Stimulated activated CD4-positive, alpha-beta T cell treated with anti-CD3 and anti-CD28 coated beads, Interleukin-15, amount 100 ng/mL, for 1 hour (primary cell): ENCODE results near the gene CCDC9B.

Experiments
- DNase-seq, 2 donors: peaks; one replicate each; pipeline ENCODE4 v3.0.0-alpha.2; 2020; ENCODE audit warnings: low read depth in 1 of 2, low spot score in 1 of 2

CCDC9B gene

DNA sequence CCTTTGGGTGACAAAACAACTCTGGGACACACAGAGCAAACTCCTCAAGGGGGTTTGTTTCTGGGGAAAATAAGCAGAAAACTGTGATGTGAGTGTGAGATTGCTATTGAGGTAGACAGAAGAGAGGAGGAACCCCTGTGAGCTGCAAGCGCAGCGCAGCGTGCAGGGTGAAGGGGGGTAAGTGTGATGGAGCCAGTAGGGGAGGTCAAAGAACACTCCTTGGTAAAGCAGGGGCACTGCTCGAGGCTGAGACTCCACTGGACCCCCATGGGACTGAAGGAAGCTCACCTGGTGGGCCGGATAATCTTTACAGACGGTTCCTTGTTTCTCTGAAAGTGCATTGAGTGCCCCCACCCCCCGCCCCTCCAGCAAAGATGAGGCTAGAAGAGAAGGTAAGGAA lies 9.7 kb downstream of the CCDC9B start:
- DNase-seq = no peak

DNA sequence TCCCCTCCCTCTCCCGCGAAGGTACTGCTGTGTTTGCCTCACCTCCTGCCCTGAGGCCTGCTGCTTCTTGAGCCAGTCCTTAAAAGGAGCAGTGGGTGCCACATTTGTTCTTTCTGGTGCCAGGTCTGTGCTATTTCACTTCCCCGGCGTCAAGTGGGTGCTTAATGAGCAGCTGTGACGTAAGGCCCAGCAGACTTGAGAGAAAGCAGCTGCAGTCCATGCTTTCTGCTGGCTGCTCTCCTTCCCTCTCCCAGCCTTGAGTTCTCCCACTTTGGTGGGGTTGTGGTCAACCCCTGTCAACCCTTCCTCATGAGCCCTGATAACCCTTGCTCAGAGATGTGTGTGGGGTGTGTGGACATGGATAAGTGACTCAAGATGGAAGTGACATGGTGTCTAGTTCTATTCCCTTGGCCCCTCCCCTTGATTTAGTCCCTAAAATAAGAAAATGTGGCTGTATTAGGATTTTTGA lies 10.3 kb downstream of the CCDC9B start:
- DNase-seq = no peak

DNA sequence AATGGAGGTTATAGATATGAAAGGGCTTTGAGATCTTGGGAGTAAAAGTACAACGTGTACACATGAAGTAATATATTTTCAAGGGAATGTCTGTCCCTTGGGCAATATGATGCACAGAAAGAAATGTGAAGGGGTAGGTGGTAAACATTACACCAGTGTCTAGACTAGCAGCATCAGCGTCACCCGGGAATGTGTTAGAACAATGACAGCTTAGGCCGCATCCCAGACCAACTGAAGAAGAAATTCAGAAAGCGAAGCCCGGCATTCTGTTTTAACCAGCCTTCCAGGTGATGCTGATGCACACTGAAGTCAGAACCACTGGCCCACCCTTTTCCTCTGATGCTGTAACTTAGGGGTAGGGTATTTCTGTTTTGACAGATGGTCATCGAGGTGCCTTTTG lies 10.9 kb downstream of the CCDC9B start:
- no peak for DNase-seq

DNA sequence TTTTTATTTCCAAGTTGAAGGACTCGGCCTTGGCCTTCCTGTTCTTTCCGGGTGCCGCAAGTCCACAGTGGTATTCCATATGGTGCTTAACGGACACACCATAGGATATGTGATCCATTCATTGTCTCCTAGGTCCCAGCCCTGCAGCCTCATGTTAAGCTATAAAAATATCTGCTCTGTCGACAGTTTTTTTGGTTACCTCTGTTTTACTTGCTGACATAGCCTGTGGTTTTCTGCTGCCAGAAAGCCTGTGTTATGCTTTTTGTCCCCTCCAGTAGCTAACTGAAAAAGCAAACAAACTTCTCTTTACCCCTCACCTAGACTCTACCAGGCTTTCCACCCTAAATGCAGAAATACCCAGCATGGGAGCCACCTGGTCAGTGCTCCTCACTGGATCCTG lies 12.0 kb downstream of the CCDC9B start:
- DNase-seq = no peak

DNA sequence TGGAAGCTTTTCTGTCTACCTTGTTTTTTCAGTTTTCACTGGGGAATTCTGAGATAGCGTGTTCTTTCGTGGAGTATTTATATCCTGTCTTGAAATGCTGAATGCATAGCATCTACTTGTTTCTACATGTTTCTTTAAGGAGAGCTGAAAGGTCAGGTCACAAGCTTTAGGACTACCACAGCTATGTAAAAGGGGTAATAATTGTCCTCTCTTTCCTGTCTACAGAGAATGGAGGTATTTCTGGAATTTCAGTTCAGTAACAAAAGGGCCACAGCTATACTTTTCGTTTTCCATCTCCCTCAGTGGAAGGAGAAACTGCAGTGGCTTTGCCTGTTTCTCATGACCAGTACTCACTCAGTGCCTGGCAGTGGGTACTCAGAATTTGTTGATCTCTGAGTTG lies 12.6 kb downstream of the CCDC9B start:
- DNase-seq = no peak

DNA sequence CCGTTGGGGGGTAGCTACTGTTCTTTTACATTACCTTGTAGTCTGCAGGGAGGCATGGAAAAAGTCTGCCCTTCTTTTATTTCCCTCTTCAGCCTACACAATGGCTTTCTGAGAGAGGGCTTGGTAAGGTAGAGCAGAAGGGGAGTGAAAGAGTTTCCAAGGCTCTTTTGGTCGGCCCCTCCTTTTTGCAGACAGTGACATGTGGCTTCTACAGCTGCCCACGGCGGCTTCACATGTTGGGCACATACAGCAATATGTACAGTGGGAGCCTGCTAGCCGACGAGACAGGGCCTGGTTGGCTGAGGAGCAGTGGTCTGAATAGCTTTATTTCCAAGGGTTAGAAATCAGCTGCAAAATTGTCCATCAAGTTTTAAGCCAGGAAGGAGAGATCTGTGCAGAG lies 13.3 kb downstream of the CCDC9B start:
- DNase-seq = no peak

DNA sequence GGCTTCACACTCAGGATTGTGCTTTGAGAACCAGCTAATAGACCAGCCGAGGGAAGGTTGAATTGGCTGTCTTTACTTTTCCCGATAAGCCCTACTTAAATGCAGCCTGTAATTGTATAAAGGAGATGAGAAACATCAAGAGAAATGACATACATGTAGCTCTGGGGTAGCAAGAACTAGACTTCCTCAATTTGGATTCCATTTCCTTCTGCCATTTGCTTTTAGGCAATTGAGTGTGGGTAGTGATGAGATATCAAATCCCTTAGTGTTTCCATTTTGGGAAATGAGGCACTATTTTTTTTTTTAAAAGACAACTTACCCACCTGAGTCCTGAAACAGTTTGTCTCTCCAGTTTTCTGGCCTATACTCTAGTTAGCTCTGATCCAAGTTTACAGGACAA lies 15.0 kb downstream of the CCDC9B start:
- DNase-seq = no peak

DNA sequence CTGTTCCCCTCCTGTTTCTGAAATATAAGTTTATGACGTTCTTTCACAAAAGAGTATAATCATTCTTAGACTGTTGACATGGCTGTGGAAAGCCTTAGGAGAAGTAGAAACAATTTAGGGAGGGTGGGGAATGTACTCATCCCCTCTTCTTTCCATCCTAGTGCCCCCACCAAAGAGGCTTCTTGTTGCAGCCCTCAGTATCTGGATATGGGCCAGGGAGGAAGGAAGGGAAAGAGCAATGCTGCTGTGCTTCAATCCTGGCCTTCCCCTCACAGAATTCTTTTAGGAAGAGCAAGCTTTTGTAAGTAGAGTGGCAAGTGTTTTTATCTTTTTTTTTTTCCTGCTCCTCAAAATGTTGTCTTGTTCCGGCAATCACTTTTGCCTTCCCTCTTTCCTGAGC lies 15.6 kb downstream of the CCDC9B start:
- DNase-seq = no peak

DNA sequence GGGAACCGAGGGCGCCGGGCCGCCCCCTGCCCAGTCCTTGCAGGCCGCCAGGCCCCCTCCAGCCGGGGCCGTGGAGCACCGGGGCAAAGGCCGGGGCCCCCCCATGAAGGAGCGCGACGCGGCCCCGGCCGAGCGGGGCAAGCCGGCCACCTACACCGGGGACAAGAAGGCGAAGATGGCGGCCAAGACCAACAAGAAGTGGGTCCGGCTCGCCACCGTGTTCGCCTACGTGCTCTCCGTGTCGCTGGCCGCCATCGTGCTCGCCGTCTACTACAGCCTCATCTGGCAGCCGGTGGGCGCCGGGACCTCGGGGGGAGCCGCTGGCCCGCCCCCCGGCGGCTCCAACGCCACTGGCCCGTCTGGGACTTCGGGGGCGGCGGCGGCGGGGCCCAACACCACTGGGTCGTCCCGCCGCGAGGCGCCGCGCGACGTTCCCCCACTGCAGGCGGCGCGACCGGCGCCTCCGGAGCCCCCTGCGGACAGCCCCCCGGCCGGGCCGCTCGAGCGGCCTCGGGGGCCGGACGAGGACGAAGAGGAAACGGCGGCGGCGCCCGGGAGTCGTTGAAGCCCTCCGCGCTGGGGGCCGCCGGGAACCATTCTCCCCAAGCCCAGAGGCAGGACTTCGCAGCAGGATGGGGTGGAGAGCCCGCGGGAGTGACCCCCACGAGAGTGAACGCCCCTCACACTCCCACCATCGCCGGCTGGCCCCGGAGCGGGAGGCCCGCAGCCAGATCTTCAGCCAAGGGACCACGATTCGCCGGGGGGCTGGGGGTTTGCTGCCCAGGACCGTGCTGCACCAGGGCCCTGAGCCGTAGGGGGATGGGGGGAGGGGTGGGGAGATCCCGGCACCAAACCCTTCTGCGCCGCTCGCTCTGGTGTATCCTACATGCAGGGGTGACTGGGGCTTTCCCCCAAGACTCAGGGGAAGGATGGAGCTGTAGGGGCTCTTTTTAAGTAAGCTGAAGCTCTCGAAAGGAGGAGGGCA lies 16.5 kb downstream of the CCDC9B start:
- no peak for DNase-seq

DNA sequence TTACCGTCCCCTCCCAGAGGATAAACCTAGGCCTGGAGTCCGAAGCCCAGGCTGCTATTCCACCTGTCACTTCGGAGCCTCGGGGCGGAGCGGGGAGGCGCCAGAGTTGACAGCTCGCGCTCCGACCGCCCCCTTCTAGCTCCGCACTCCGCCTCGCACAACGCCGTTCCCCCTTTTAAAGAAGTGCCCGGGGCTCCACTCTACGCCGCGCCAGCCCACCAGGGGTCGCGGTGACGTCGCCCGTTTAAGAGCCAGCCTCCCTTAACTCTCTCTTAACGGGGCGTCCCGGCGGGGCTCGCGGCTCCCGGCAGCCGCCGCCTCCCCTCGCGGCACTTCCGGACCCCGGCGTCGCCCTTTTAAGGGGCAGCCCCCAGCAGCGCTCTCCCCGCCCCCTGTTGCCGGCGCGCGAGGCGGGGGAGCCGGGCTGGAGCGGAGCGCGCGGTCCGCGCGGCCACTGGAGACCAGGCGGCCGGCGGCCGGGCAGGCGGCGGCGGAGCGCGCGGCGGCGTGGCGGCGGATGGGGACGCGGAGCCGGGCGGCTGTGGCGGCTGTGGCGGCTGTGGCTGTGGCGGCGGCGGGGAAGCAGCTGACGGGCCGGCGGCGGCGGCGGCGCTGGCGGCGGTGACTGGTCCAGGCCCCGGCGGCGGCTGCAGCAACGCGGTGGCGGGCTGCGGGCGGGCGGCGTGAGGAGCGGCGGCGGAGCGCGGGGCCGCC lies 17.3 kb downstream of the CCDC9B start, which contains the start of gene INAFM2:
INAFM2 (plus strand) TSS at position 454 of the 714 bp plus-strand sequence. CDS start 364 bp downstream, outside the sequence.
- peak; percentile 73 to 83 for DNase-seq

DNA sequence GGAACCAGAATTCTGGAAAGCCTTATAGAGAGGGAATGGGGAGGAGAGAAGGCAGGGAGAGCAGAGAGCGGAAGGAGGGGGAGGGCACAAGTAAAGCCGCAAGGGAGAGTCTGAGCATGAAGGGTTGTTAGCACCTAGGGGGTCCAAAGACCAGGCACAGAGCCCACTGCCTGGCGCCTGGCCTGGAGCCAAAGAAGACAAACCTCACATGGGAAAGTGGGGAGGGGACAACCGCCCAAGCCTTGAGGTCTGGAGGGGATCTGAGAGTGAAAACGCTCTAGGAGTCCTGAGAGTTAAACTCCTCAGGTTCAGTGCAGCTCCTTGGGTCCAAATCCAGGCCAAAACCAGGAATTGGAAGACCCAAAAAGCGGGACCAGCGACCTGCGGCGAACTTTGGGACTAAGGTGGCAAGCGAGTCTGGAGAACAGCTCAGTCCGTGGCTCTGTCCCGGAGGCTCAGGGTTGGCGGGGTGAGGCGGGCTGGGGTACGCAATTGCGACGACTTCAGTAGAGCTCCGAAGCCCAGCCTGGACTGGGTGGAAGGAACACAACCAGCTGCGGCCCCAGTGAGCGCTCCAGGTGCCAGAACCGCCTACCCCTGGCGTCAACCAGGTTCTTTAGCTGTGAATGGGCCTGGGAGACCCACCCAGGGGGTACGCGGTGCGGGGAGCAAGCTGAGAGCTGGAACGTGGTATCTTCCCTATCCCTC lies 18.1 kb downstream of the CCDC9B start:
- no peak for DNase-seq

DNA sequence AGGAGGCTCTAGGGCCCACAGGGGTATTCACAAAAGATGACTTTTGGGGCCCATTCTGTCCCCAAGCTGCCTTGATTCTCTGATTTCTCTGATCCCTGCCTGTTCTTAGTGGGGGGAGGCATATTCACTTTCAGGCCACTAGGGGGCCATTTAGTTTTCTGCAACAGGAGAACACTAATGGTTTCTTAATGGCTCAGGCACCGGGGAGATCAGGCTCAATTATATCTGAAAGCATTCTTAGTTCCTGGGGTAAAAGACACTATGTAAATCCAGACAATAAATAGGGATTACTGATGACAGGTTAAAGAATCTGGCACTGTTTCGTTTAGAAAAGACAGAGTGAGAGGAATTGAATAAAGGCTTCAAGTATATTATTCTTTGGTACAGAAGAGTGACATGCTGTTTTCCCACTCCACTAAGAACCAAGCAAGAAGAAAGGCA lies 19.8 kb downstream of the CCDC9B start:
- DNase-seq = no peak

DNA sequence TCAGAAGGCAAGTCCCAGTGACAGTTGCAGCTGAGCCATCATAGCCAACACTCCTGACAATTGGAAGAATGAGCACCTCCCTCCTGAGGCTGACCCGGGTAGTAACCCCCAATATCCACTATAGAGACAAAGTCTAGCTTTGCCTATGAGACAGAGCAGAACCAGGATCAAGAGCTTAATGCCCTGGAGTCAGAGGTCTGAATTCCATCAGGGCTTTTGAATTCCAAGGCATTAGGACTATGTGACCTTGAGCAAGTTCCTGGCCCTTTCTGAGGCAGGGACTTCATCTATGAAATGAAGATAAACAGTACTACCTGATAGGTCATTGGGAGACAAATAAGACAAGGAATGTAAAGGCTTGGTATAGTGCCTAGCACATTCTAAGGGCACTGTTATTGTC lies 20.3 kb downstream of the CCDC9B start:
- DNase-seq = no peak

DNA sequence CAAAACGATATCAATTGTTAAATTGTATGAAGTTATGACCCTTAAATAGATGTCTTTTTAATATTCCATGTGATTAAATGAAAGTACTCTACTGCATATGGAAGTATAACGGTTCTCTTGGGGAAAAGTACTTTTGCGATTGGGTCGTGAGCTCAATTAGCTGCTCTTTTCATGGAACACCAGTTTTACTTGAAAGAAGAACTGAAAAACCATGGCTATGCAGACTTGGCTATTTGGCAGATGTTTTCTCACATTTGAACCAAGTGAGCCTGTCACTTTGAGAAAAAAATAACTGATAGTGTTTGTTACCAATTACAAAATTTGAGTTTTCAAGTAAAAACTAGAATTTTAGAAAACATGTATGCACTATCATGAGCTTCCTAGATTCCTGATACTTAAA lies 23.2 kb downstream of the CCDC9B start:
- DNase-seq = no peak

DNA sequence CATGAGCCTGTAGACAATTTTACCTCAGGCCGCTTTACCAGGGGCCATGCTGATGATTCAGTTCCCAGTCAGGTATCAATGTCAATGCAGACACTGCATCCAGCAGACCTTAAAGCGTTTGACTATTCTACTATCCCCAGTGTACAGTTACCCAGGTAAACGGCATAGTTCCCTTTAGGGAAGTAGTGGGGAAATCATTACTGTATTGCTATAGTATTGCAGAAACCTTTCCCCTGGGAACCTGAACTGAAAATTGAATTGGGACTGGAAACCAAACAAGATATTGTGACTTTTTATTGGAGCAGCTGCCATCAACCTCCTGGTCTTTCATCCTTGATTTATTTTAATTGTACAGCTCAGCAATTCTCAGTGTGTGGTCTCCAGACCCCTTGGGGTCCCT lies 23.8 kb downstream of the CCDC9B start:
- no peak for DNase-seq

DNA sequence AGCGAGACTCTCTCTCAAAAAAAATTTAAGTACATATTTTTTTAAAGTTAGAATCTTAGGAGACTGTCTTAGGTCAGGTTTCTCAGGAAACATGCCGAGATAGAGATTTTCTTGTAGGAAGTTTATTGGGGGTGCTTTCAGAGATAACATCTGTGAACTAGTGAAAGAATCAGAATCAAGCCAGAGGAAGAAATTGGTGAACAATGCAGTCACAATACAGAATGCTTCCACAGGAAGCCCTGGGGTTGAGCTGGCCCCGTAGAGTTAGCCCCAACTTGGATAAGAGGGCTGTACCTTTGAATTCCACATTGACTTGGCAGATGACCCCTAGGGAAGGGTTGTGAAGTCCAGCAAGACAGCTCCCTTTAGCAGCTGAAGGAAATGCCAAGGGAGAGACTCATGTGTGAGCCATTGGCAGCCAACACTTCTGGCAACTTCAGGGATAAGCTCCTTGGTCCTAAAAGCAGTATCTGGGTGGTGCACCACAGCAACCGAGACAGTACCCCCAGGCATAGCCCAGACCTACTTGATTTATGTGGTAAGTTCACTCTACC lies 25.9 kb downstream of the CCDC9B start:
- no peak for DNase-seq

DNA sequence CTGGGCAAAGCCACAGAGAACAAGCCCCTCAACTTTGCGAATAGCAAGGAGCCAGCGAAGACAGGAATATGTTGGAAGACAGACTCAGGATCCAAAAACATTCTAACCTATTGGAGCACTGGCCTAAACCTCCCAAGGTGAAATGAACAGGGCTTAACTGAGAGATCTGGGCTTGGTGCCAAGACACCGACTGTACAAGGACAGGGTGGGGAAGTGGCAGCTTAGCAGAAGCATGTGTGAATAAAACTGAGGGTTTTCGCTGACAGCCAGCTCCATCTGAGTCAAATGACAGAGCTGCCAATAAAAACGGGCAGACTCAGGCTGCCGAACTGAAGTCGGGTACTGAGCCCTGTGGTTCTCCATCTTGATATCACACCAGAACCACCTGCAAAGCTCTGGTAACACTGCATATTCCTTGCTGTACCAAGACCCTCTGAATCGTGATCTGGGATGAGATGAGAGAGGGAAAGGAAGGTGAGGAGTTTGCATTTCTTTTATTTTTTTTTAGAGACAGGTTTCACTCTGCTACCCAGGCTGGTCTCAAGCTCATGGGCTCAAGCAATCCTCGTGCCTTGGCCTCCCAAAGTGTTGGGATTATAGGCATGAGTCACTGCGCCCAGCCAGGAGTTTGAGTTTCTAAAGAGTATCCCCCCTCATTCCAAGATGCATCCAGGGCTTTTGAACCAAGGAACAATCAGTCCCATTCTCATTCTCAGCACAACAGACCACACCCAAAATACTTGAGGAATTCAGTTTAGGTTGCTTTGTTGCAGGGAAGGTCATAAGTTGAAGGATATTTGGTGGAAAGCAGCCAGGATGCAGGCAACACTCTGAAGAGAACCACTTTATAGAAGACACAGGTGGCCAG lies 27.0 kb downstream of the CCDC9B start:
- no peak for DNase-seq

DNA sequence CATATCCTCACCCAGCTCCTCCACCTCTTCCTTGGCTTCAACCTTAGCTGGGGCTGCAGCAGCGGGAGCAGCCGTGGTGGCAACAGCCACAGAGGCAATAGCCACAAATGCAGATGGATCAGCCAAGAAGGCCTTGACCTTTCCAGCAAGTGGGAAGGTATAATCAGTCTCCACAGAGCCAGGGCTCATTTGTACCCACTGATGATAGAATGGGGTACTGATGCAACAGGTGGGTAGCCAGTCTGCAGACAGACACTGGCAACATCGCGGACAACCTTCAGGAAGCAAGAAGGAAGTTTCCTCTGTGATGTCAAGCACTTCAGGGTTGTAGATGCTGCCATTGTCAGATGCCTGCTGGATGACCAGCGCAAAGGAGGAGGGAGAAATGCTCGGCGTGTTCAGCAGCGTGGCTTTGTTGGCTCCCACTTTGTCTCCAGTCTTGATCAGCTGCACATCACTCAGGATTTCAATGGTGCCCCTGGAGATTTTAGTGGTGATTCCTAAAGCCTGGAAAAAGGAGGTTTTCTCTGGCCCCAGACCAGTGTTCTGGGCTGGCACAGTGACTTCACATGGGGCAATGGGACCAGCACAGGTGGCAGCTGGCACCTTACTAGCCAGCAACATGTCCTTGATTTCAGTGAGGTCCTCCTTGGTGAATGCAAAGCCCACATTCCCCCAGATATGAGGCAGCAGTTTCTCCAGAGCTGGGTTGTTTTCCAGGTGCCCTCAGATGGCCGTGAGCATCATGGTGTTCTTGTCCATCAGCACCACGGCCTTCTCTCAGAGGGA lies 28.2 kb downstream of the CCDC9B start:
- no peak for DNase-seq

DNA sequence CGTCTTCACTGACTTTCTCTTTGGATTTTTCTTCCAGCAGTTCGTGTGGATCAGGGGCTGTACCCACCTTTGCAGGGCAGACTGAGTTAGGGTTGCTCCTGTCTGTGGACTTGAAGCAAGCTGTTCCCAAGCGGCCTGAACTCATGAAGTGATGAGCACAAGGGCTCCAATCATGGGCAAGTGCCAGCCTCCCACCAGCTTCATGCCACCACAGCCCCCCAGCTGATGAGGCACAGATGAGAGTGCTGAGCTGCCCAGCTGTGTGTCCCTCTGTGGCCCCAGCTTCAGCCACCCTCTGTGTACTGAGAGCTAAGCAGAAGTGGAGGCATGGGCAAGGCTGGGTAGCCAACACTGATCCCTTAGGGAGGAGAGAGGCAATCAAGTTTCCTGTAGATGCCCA lies 29.7 kb downstream of the CCDC9B start:
- no peak for DNase-seq
